GM18868 (cell line): ENCODE measurements around the gene MEGF6.

ENCODE experiments used
- ATAC-seq: cut with Tn5 transposase; IDR thresholded peaks from one replicate; pipeline ENCODE4 v1.9.1; 2021; ENCODE audit warnings: mild to moderate bottlenecking, moderate library complexity; ENCODE audit not compliant: unreplicated experiment

Gene MEGF6

GRCh38 chr1:3609016-3609768, 2.1 kb downstream of the MEGF6 start:
- no peak for ATAC-seq

DNA sequence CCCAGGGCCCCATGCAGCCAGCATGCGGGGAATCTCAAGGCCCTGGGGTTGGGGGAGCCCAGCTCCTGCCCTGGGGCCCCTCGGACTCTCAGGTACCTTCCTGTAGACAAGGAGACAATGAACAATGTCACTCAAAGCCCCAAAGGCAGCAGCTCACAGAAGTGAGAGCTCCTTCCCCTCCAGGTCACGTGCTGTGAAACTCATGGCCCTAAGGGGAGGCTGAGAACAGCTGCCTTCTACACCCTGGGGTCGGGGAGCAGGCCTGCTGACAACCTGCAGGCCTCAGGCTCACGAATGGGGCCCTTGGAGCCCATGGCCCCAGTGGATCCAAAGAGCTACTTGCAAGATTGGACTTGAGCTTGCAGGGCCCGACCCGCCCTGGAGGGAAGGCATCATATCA, 3.2 kb downstream of the MEGF6 start:
- no peak for ATAC-seq

GRCh38 chr1:3607703-3608065, 3.6 kb downstream of the MEGF6 start:
- ATAC-seq = no peak

DNA sequence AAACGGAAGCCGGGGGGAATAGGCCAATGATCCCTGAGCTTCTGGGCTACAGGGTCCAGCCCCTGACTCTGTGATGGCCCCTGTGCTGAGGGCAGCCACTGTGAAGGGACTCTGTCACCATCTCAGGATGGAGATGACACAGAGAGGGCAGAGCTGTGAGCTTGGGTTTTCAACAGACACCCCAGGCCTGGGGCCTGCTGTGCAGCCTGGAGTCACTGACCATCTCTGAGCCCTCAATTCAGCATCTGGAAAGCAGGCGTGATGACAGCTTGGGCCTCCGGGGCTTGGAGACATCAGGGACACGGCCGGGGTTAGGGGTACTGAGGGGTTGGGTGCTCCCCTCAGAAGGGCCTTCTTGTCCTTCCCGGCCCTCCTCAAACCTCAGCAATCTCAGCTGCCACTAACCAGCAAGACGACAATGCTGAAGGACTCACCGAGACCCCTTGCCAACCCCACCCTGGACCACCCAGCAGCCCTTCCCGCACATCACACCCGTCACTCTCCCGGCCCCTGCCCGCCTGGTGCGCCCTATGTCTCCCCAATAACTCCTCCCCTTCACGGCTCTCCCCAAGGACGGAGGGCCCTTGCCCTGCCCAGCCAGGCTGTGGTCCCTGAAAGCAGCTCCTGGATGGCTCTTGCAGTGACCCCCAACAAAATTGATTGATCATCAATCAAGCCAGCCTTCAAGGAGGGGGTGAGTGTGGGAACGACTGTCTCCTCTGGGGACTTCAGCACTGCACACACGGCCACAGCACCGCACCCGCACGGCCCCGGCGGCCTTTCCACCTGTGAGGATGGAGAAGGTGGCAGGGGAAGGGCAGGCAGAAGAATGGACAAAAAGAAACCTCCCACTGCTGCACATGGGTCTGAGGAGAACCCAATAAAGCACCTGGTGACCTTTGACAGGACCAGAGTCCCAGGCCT, 4.3 kb downstream of the MEGF6 start:
- no peak for ATAC-seq

DNA sequence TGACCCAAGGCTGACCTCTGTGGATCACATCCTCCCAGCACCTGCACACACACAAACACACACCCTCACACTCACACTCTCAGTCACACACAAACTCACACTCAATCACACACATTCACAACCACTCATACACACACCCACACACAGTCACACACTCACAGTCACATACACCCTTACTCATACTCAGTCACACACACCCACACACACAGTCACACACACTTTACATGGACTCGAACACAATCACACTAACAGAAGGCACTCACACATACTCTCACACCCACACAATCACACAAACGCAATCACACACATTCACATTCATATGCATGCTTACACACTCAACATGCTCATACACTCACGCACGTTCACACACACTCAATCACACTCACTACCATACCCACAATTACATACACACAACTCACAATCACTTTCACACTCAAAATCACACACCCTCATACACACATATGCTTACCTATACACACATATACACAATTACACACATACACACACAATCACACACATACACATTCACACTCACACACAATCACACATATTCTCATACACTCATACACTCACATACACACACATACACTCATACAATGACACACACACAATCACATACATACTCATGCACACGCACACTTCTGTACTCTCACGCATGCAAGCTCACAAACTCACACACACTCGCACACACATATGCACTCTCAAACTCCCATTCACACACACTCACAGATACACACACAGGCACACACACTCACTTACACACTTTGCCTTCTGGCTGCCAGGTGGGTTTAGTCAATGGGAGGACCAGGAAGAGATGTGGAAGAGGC, 6.1 kb downstream of the MEGF6 start:
- ATAC-seq = no peak

DNA sequence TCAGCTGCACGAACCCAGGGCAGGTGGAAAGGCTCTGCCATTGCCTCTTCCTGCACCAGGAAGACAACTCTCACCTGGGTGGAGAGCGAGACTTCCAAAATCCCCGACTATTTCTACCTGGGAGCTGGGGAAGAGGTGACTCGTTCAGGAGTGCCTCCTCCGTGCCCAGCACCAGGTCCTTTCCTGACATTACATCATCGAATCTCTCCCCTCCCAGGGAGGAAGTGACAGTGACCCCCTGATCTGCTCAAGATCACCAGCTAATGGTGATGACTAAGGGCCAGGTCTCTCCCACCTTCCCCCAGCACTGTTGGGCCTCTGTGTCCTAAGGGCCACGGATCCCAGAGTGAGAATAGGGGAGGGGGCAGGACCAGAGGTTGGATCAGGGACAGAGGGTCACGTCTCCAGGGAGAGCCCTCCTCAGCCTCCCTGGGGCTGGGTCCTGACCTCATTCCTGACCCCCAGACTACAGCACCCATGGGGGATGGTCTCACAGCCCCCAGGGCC, 6.8 kb downstream of the MEGF6 start:
- ATAC-seq = no peak

DNA sequence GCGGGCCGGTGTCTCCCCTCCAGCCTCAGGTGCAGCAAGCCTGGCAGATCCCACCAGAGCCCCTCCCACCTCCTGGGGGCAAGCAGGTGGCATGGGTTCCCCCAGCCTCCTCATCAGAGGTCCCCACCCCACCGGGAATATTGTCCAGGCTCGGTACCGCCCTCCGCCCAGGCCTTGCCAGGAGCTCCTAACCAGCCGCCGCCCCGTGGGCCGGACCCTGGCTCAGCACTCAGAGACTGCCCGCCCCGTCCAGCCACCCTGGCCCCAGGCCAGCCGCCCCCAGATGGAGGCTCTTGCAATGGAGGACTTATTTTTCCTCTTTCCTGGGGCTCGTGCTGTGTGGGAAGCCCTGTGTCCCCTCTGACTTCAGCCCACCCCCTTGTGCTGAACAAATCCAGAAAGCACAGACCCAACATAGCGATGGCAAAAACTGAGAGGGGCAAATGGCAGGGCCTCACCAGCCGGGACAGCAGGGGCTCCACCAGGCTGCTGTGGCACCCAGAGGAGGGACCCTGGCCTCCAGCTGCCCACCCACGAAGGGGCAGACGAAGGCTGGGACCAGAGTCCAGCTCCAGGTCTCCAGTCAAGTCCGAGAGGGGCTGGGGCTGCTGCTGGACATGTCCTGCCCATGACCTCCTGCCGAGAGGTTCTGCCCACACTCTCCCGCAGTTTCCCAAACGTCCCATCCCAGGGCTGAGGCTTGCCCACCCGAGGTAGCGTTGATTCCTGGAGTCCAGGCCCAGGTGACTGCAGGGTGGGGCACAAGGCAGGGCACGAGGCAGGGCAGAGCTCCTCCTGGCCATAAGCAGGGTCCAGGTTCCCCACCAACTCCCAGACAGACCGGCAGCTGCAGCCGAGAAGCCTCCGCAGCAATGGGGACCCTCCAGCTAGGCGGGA, 7.5 kb downstream of the MEGF6 start:
- ATAC-seq = no peak

DNA sequence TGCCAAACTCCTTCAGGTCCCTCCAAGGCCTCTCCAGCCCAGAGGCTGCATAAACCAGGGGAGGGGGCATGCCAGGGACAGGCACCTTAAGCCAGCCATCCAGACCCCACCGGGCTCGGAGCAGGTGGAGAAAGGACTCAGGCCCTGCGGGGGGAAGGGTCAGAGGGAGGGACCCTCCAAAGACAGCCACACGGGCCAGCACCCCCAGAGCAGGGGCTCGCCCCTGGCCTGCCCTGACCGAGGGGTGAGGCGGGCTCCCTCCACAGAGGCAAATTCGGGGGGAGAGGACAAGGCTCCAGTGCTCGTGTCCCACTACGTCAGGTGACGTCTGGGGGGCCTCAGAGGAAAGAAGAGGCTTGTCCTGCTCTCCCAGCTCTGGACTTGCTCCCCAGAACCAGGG, 8.2 kb downstream of the MEGF6 start:
- ATAC-seq = no peak

GRCh38 chr1:3602375-3602774, 8.9 kb downstream of the MEGF6 start:
- no peak for ATAC-seq

GRCh38 chr1:3601743-3602142, 9.6 kb downstream of the MEGF6 start:
- ATAC-seq = no peak

GRCh38 chr1:3600354-3600753, 11.0 kb downstream of the MEGF6 start:
- no peak for ATAC-seq

- no peak for ATAC-seq
These were observed 11.5 kb downstream of the MEGF6 start for GRCh38 chr1:3599816-3600215.

GRCh38 chr1:3599286-3599811, 12.0 kb downstream of the MEGF6 start:
- ATAC-seq = no peak

DNA sequence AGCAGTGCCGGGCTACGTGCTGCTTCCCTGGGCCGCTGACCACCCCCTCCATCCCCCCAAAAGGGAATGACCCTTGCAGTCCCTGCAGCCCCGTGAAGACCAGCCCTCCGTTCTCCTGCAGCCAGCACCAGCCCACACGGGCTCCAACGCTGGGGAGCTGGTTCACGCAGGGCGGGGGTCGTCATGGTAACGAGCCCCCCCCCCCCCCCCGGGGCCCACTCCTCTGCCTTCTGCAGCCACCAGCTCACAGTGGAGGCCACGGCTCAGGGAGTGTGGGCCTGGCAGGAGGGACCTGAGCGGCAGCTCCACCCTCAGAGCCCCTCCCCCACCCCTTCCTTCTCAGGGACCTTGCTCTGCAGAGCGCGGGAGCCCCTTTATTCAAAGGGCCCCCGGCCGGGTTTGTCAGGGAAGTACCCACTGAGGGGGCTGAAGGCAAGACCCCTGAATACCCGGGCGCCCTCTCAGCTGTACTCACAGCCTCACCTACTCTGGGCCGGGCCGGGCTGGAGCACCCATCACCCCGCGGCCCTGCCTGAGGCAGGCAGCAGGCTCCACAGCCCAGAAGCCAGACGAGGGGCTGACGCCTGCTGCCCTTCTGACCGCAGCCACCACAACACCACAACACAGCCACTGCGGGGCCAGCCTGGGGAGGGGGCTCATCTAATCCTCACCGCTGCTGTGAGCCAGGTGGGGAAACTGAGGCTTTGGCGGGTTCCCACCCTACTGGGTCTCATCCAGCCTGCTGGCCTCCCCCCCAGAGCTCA, 12.6 kb downstream of the MEGF6 start:
- ATAC-seq = no peak

- ATAC-seq = no peak
These were observed 13.2 kb downstream of the MEGF6 start for GRCh38 chr1:3598051-3598491.

GRCh38 chr1:3597599-3597964, 13.7 kb downstream of the MEGF6 start:
- no peak for ATAC-seq

- ATAC-seq = no peak
These were observed 14.4 kb downstream of the MEGF6 start for GRCh38 chr1:3596663-3597598.

- ATAC-seq = no peak
These were observed 15.4 kb downstream of the MEGF6 start for GRCh38 chr1:3595949-3596348.
